Measurements from ENCODE around the gene PUS1. TPM values are rescaled to one million over a fixed set of nuclear protein-coding genes. Genes with fewer than 3 reads are reported as not detected.

PUS1 gene
- total and polyA plus RNA-seq, 2 of the 8 experiments (the other 6 are each of a cell fraction or from before 2014, with no cell fraction given), result 48.1 to 81.2 TPM

DNA sequence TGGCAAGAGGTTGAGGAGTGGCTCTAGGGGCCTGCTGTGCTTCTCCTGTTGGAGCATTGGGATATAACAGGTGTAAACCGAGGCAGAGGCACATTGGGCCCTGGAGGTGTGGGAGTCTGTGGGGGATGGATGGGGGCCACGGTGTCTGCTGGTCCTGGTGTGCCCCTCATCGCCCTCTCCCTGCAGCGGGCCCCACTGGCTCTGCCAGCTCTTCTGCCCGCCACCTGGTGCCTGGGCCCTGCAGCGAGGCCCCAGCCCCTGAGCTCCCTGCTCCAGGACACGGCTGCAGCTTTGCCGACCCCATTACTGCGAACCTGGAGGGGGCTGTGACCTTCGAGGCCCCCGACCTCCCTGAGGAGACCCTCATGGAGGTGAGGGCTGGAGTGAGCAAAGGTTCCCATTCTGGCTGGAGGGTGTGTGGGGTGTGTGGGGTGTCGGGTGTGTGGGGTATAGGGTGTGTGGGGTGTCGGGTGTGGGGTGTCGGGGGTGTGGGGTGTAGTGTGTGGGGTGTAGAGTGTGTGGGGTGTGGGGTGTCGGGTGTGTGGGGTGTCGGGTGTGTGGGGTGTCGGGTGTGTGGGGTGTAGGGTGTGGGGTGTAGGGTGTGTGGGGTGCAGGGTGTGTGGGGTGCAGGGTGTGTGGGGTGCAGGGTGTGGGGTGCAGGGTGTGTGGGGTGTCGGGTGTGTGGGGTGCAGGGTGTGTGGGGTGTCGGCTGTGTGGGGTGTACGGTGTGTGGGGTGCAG lies 10.6 kb upstream of the PUS1 start (continued):
- TF ChIP-seq, protein P1, sequence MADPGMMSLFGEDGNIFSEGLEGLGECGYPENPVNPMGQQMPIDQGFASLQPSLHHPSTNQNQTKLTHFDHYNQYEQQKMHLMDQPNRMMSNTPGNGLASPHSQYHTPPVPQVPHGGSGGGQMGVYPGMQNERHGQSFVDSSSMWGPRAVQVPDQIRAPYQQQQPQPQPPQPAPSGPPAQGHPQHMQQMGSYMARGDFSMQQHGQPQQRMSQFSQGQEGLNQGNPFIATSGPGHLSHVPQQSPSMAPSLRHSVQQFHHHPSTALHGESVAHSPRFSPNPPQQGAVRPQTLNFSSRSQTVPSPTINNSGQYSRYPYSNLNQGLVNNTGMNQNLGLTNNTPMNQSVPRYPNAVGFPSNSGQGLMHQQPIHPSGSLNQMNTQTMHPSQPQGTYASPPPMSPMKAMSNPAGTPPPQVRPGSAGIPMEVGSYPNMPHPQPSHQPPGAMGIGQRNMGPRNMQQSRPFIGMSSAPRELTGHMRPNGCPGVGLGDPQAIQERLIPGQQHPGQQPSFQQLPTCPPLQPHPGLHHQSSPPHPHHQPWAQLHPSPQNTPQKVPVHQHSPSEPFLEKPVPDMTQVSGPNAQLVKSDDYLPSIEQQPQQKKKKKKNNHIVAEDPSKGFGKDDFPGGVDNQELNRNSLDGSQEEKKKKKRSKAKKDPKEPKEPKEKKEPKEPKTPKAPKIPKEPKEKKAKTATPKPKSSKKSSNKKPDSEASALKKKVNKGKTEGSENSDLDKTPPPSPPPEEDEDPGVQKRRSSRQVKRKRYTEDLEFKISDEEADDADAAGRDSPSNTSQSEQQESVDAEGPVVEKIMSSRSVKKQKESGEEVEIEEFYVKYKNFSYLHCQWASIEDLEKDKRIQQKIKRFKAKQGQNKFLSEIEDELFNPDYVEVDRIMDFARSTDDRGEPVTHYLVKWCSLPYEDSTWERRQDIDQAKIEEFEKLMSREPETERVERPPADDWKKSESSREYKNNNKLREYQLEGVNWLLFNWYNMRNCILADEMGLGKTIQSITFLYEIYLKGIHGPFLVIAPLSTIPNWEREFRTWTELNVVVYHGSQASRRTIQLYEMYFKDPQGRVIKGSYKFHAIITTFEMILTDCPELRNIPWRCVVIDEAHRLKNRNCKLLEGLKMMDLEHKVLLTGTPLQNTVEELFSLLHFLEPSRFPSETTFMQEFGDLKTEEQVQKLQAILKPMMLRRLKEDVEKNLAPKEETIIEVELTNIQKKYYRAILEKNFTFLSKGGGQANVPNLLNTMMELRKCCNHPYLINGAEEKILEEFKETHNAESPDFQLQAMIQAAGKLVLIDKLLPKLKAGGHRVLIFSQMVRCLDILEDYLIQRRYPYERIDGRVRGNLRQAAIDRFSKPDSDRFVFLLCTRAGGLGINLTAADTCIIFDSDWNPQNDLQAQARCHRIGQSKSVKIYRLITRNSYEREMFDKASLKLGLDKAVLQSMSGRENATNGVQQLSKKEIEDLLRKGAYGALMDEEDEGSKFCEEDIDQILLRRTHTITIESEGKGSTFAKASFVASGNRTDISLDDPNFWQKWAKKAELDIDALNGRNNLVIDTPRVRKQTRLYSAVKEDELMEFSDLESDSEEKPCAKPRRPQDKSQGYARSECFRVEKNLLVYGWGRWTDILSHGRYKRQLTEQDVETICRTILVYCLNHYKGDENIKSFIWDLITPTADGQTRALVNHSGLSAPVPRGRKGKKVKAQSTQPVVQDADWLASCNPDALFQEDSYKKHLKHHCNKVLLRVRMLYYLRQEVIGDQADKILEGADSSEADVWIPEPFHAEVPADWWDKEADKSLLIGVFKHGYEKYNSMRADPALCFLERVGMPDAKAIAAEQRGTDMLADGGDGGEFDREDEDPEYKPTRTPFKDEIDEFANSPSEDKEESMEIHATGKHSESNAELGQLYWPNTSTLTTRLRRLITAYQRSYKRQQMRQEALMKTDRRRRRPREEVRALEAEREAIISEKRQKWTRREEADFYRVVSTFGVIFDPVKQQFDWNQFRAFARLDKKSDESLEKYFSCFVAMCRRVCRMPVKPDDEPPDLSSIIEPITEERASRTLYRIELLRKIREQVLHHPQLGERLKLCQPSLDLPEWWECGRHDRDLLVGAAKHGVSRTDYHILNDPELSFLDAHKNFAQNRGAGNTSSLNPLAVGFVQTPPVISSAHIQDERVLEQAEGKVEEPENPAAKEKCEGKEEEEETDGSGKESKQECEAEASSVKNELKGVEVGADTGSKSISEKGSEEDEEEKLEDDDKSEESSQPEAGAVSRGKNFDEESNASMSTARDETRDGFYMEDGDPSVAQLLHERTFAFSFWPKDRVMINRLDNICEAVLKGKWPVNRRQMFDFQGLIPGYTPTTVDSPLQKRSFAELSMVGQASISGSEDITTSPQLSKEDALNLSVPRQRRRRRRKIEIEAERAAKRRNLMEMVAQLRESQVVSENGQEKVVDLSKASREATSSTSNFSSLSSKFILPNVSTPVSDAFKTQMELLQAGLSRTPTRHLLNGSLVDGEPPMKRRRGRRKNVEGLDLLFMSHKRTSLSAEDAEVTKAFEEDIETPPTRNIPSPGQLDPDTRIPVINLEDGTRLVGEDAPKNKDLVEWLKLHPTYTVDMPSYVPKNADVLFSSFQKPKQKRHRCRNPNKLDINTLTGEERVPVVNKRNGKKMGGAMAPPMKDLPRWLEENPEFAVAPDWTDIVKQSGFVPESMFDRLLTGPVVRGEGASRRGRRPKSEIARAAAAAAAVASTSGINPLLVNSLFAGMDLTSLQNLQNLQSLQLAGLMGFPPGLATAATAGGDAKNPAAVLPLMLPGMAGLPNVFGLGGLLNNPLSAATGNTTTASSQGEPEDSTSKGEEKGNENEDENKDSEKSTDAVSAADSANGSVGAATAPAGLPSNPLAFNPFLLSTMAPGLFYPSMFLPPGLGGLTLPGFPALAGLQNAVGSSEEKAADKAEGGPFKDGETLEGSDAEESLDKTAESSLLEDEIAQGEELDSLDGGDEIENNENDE (IDR thresholded peaks at IDR 0.05; ENCODE audit: insufficient replicate concordance, low read length), result no peak
- TF ChIP-seq SAP30 (IDR thresholded peaks at IDR 0.05; ENCODE audit: insufficient read depth, insufficient replicate concordance, low read length), result no peak
- TF ChIP-seq, protein P2, sequence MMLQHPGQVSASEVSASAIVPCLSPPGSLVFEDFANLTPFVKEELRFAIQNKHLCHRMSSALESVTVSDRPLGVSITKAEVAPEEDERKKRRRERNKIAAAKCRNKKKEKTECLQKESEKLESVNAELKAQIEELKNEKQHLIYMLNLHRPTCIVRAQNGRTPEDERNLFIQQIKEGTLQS (IDR thresholded peaks at IDR 0.05; ENCODE audit: insufficient read depth, low read depth, low read length), result no peak
- TF ChIP-seq SIN3A (conservative IDR thresholded peaks at IDR 0.05 in 1 of 2, IDR thresholded peaks at IDR 0.05 in 1 of 2; ENCODE audit: low read depth in 1 of 2, low read length in 2 of 2), result no peak
- TF ChIP-seq BCL11A (IDR thresholded peaks at IDR 0.05; ENCODE audit: low read depth in 2 of 2, low read length in 2 of 2), result no peak
- TF ChIP-seq HDAC6 (IDR thresholded peaks at IDR 0.05; ENCODE audit: low read depth, low read length), result no peak
- TF ChIP-seq EP300 (IDR thresholded peaks at IDR 0.05; ENCODE audit: borderline replicate concordance in 1 of 2, low read depth in 2 of 2, low read length in 2 of 2), result no peak
- TF ChIP-seq, protein P3, sequence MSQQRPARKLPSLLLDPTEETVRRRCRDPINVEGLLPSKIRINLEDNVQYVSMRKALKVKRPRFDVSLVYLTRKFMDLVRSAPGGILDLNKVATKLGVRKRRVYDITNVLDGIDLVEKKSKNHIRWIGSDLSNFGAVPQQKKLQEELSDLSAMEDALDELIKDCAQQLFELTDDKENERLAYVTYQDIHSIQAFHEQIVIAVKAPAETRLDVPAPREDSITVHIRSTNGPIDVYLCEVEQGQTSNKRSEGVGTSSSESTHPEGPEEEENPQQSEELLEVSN (IDR thresholded peaks at IDR 0.05), result no peak
